Heart right ventricle (tissue), 16 donors: Measurements from ENCODE around the gene BTNL2. TPM values are rescaled to one million over a fixed set of nuclear protein-coding genes. Genes with fewer than 3 reads are reported as not detected.

Source experiments
- ATAC-seq, 8 donors: fragments of 200-7000 bp; cut with Tn5 transposase; one replicate each; pipeline ENCODE4 v1.9.1; 2020; ENCODE audit warnings: mild to moderate bottlenecking in 8 of 8, moderate library complexity in 8 of 8, moderate number of reproducible peaks in 1 of 8
- DNase-seq, 2 donors: peaks; one replicate each; pipeline ENCODE4 v3.0.0-alpha.2; 2020
- H3K27ac ChIP-seq, 10 donors: fragments of 200-600 bp; sonication (generic) in 2 of 10; one replicate each; pipeline versions ENCODE4 v1.5.0 to v1.8.0; 2020 to 2022; ENCODE audit warnings: mild to moderate bottlenecking in 3 of 10
- H3K27me3 ChIP-seq, 7 donors: fragments of 200-600 bp; one replicate each; pipeline ENCODE4 v1.8.0; 2021 to 2022; ENCODE audit warnings: mild to moderate bottlenecking in 2 of 7
- H3K36me3 ChIP-seq, 9 donors: fragments of 200-600 bp; sonication (generic) in 1 of 9; one replicate each; pipeline versions ENCODE4 v1.5.0 to v1.8.0; 2020 to 2022; ENCODE audit warnings: mild to moderate bottlenecking in 2 of 9
- H3K4me1 ChIP-seq, 9 donors: fragments of 200-600 bp; sonication (generic) in 1 of 9; one replicate each; pipeline versions ENCODE4 v1.5.0 to v1.8.0; 2020 to 2022; ENCODE audit warnings: mild to moderate bottlenecking in 4 of 9
- H3K4me3 ChIP-seq, 10 donors: fragments of 200-600 bp; sonication (generic) in 2 of 10; one replicate each; pipeline versions ENCODE4 v1.5.0 to v1.8.0; 2020 to 2022; ENCODE audit warnings: mild to moderate bottlenecking in 7 of 10, moderate library complexity in 2 of 10
- H3K9me3 ChIP-seq, 11 donors: fragments of 200-600 bp in 10 of 11; sonication (generic) in 2 of 11; one replicate each; pipeline versions ENCODE4 v1.5.0 to v1.8.0; 2013 to 2022; ENCODE audit warnings: mild to moderate bottlenecking in 2 of 11, control low read depth in 1 of 11, moderate library complexity in 1 of 11
- CTCF ChIP-seq, 9 donors: fragments of 200-600 bp; sonication (generic) in 2 of 9; IDR thresholded peaks; one replicate each; pipeline versions ENCODE4 v1.5.0 to v1.8.0; 2021 to 2022; ENCODE audit warnings: antibody characterized with exemption in 9 of 9, mild to moderate bottlenecking in 5 of 9, moderate library complexity in 1 of 9
- WGBS, 2 donors: extraction: QIAGEN DNeasy Blood & Tissue Kit; methylation state at CpG; one replicate each; pipeline ENCODE4 v1.1.7; 2013; ENCODE audit warnings: inconsistent platforms in 1 of 2; 5-methylcytosine and 5-hydroxymethylcytosine counted together
- intact Hi-C, 10 donors: fragments of 100-400 bp; cut with DNase I; formaldehyde crosslinking; loops; one replicate each; pipeline versions ENCODE4 v1.11.1 to v1.14.2; 2022
- polyA plus RNA-seq, 2 donors: library from polyadenylated mRNA; stranded (reverse); fragments of 200-250 nt; gene quantifications; one replicate each; pipeline ENCODE4 v1.2.3, GENCODE V29; 2013
- total RNA-seq, 10 donors: library from RNA; stranded (reverse); fragmentation: NEBNext Ultra II Directional in 3 of 10; extraction: Animal tissue kit (Norgen Biotek cat#: 25700) in 3 of 10; gene quantifications; one replicate each; pipeline versions ENCODE4 v1.2.1 to v1.2.4, GENCODE V29; 2021 to 2023
- donor health status: Arrhythmogenic right ventricular cardiomyopathy.
- donor health status: ischemic (EF 13 %, LVEDD 7.1; RV severe dilation, severe dysfunction).
- donor health status: healthy with polysubstance abuse.
- donor health status: DM: no; HTN: yes; CAD: no.
- donor health status: DM: no; HTN: no; CAD: no.
- donor health status: ischemic (EF 25% LVEDD 6.9; RV normal size, moderate dysfunction).
- donor health status: ischemic (EF 25% LVEDD 5.7; RV mildly dilated, moderate dysfunction).
- donor health status: healthy.
- donor health status: DM: yes; HTN: yes; CAD: no.
- donor health status: Ischemic cardiomyopathy.
- donor health status: ischemic (EF 35%, LVEDD 5.7; RV mildly dilated, moderate dysfunction).
- donor health status: nonischemic (EF 11% LVEDD 7.7; RV severe dilation, severe dysfunction).
- donor health status: DM: yes; HTN: yes; CAD: no.
- donor health status: PGD.
- donor health status: ischemic (EF 29% LVEDD 5.4; RV normal size, mild dysfunction).
- donor health status: nonischemic (EF 23%, LVEDD 6.1; RV moderate dilation, normal function).

The BTNL2 gene
- total and polyA plus RNA-seq, 12 donors, result not detected

DNA sequence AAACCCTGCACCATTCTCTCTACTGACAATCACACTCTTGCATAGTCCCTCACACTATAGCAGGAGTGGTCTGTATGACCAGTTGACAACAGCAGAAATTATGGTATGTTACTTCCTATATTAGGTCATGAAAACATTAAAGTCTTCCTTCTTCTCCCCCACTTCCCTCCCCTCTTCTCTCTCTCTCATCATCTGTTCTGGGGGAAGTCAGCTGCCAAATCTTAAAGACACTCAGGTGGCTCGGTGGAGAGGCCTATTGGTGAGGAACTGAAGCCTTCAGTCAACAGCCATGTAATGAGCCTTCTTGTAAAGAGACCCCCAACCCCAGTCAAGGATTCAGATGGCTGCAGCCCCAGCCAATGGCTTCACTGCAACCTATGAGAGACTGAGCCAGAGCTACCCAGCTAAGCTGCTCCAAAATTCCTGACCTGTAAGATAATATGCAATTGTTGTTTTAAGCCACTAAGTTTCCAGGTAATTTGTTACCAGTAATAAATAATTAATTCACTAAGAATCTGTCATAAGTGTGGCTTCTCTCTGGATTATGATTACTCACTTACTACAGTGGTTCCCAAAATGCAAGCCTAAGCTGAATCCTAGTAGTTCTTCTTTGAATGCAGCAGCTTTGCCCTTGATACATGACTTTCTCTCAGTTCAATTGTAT, 24.1 kb downstream of the BTNL2 start:
- H3K27me3 ChIP-seq, result peaks cover 0 to 4% (median 0%) of the 10 kb centered on the region in 7 donors
- no peak overlapping the region for H3K4me3 ChIP-seq
- no peaks in the 10 kb centered on the region for H3K9me3 ChIP-seq
- intact Hi-C loops, result no loop called here
- no peaks in the 10 kb centered on the region for H3K36me3 ChIP-seq
- ATAC-seq, result no peak
- no peak for DNase-seq
- no peak overlapping the region for H3K27ac ChIP-seq
- H3K4me1 ChIP-seq, result peaks cover 0 to 6% (median 0%) of the 10 kb centered on the region in 9 donors
- no peak for TF ChIP-seq CTCF (IDR thresholded peaks at IDR 0.05)
- WGBS, 2 donors, result 54 to 62% methylated on average over 1 of the region's 1 CpG

DNA sequence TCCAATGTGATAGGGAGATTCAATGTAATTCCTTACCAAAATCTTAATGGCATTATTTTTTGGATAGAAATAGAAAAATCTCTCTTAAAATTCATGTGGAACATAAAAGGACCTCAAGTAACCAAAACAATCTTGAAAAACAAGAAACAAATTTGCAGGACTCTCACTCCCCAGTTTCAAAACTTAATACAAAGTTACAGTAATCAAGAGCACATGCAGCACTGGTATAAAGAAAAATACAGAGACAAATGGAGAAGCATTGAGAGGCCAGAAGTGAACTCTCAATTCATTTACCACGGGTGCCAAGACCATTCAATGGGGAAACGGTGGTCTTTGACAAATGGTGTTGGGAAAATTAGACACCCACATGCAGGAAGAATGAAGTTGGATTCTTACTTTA, 27.4 kb downstream of the BTNL2 start:
- H3K4me1 ChIP-seq, result no peaks in the 10 kb centered on the region
- 63% methylated on average over 2 of the region's 2 CpGs for WGBS, 2 donors
- no peak for DNase-seq
- intact Hi-C loops, result no loop called here
- no peak overlapping the region for H3K4me3 ChIP-seq
- H3K9me3 ChIP-seq, result no peaks in the 10 kb centered on the region
- no peak for ATAC-seq
- no peaks in the 10 kb centered on the region for H3K36me3 ChIP-seq
- peaks cover 0 to 9% (median 0%) of the 10 kb centered on the region in 7 donors for H3K27me3 ChIP-seq
- no peak for TF ChIP-seq CTCF (IDR thresholded peaks at IDR 0.05)
- no peak overlapping the region for H3K27ac ChIP-seq

DNA sequence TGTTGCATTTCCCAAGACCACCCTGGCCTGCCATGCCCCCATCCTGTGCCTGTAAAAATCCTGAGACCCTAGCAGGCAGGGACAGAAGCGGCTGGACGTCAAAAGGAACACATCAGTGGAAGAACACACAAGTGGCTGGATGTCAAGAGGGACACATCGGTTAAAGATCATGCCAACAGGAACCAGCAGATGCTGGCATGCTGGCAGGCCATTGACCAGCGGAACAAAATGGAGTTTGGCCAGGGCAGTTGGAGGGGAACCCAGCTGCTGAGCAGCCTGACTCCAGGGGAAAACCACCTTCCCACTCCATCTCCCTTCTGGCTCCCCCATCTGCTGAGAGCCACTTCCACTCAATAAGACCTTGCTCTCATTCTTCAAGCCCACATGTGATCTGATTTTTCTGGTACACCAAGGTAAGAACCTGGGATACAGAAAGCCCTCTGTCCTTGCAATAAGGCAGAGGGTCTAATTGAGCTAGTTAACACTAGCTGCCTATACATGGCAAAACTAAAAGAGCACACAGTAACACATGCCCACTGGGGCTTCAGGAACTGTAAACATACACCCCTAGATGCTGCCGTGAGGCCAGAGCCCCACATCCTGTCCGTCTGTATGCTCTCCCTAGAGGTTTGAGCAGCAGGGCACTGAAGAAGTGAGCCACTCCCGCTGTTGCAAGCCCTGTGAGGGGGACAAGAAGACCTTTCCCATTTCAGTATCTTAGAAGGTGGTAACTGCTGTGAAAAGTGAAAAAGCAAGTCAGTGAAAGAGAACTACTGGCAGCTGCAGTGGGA, 31.0 kb downstream of the BTNL2 start:
- intact Hi-C loops, result no loop called here
- 72 to 73% methylated on average over 7 of the region's 7 CpGs for WGBS, 2 donors
- Histone ChIP-seq H3K27me3 (peaks cover 0 to 9% (median 0%) of the 10 kb centered on the region in 7 donors), H3K36me3 (no peaks in the 10 kb centered on the region), H3K9me3 (no peaks in the 10 kb centered on the region), H3K27ac (no peak overlapping the region), H3K4me1 (peaks cover 0 to 4% (median 0%) of the 10 kb centered on the region in 9 donors), H3K4me3 (no peak overlapping the region)
- no peak for ATAC-seq
- no peak for DNase-seq
- no peak for TF ChIP-seq CTCF (IDR thresholded peaks at IDR 0.05)

GRCh38 chr6:32371803-32372202, 35.2 kb downstream of the BTNL2 start, which contains the start of gene TSBP1:
Gene TSBP1 (minus strand): TSS chr6:32371903. CDS start chr6:32371706, 197 bp downstream.
- H3K36me3 ChIP-seq, result no peaks in the 10 kb centered on the region

More at GRCh38 chr6:32371803-32372202, 35.2 kb downstream of the BTNL2 start, which contains the start of gene TSBP1:
- Histone ChIP-seq H3K9me3 (no peaks in the 10 kb centered on the region), H3K27ac (peak within 1 kb of the TSS in 1 of 10 donors; percentile 12), H3K27me3 (peaks cover 0 to 4% (median 0%) of the 10 kb centered on the region in 7 donors), H3K4me1 (peaks cover 0 to 4% (median 0%) of the 10 kb centered on the region in 9 donors), H3K4me3 (no peak within 1 kb of the TSS)
- intact Hi-C loops, result no loop called here
- DNase-seq, result no peak
- ATAC-seq, result no peak
- no peak for TF ChIP-seq CTCF (IDR thresholded peaks at IDR 0.05)
